Medulla oblongata (tissue), 1 donor: ENCODE results near the gene SLC9A8.
"Not testable (repeated sequence)": the region's sequence is repeated elsewhere in the genome, so short reads cannot be mapped to it uniquely, and the experiment has no call there.

Source experiments
- DNase-seq: peaks from one replicate; pipeline ENCODE4 v3.0.0-alpha.2; 2015; ENCODE audit errors: extremely low spot score

The SLC9A8 gene

GRCh38 chr20:49786668-49787370, 25.8 kb upstream of the SLC9A8 start:
- DNase-seq = no peak

DNA sequence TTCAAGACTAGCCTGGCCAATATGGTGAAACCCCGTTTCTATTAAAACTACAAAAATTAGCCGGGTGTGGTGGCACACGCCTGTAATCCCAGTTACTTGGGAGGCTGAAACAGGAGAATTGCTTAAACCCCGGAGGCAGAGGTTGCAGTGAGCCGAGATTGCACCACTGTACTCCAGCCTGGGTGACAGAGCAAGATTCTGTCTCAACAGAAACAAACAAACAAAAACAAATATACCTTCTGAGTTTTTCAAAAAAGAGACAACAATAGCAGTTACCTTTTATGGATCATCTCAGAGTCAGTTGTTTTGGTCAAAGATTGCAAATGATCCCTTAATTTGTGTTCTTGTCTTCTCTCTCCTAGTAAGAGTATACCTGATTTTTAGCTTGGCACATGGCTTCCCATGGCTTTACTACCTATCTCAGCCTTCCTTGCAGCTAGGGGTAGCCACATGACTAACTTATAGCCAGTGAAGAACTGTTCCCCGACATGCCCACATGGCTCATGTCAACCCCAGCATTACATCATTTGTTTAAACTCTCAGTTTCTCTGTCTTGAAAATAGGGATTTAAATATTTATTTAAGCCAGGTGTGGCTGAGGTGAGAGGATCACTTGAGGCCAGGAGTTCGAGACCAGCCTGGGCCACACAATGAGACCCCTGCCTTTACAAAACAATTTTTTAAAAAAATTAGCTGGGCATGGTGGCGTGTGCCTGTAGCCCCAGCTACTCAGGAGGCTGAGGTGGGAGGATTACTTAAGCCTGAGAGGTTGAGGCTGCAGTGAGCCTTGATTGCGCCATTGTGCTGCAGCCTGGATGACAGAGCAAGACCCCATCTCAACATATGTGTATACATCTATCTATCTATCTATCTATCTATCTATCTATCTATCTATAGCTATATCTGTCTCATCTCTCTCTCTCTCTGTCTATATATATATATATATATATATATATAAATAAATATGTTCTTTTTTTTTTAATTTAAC, 25.0 kb upstream of the SLC9A8 start:
- DNase-seq = no peak

- no peak for DNase-seq
Observed at GRCh38 chr20:49790077-49790798, 22.4 kb upstream of the SLC9A8 start.

DNA sequence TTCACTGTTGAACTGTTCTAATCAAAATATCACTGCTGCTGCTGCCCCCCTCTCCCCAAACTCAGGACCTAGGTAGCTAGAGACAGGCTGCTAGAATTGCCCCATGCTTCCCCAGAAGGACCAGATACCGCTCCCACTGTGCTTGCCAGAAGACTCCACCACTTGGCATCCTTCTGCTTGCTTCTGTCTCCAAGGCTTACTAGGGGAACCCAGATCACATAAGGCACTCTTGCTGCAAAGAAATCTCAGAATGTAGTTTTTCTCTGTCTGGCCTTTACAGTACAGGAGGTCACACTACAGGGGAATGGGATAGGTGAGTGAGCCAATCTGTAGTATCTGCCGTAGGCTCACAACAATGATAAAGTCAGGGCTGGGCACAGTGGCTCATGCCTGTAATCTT, 21.5 kb upstream of the SLC9A8 start:
- DNase-seq = no peak

- no peak for DNase-seq
Observed at GRCh38 chr20:49792006-49792405, 20.6 kb upstream of the SLC9A8 start.

- no peak for DNase-seq
Observed at GRCh38 chr20:49792611-49793010, 20.0 kb upstream of the SLC9A8 start.

GRCh38 chr20:49794336-49795134, 18.1 kb upstream of the SLC9A8 start:
- DNase-seq = no peak

- no peak for DNase-seq
Observed at GRCh38 chr20:49795135-49795424, 17.5 kb upstream of the SLC9A8 start.

GRCh38 chr20:49796600-49797343, 15.9 kb upstream of the SLC9A8 start:
- DNase-seq = no peak

GRCh38 chr20:49797344-49797615, 15.3 kb upstream of the SLC9A8 start:
- DNase-seq = no peak

DNA sequence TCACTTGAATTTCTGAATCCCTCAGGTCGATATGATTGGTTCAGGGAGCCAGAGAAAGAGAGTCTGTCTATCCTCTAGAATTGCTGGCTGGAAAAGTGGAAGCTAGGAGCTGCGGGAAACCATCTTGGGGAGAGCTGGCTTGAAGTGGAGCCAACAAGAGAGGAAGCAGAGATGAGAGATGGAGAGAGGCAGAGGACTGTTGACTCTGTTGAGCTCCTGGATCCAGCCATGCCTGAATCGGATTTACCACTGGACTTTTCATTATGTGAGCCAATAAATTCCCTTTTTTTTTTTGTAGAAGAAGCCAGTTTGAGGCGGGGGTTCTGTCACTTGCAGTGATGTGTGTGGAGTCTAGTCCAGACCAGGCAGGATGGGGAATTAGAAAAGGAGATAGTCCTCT, 13.9 kb upstream of the SLC9A8 start:
- no peak for DNase-seq

GRCh38 chr20:49799698-49800097, 12.9 kb upstream of the SLC9A8 start:
- DNase-seq = no peak

DNA sequence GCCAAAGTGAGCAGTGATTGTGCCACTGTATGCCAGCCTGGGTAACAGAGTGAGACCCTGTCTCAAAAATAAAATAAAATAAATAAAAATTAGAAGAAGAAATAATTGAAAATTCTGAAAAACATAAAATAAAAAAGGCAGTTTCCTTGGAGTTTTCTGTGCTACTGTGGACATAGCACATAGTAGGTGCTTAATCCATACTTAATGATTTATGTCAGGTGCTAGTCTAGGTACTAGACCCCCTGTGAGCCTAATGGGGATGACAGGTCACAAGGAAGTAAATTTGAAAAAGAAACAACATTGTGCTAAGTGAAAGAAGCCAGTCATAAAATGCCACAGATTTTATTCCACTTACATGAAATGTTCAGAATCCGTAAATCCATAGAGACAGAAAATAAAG, 9.2 kb upstream of the SLC9A8 start:
- no peak for DNase-seq

- no peak for DNase-seq
Observed at GRCh38 chr20:49804364-49804763, 8.3 kb upstream of the SLC9A8 start.

GRCh38 chr20:49805224-49805876, 7.3 kb upstream of the SLC9A8 start:
- DNase-seq = not testable (repeated sequence)

DNA sequence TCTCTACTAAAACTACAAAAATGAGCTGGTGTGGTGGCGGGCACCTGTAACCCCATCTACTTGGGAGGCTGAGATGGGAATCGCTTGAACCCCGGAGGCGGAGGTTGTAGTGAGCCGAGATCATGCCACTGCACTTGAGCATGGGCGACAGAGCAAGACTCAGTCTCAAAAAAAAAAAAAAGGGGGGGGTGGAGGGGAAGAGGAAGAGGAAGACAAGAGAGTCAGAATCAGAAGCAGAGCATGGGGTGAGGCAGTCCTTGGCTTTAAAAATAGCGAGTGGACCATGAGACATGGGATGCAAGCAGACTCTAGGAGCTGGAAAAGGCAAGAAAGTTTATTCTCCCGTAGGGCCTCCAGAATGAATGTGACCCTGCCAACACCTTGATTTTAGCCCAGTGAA, 3.9 kb upstream of the SLC9A8 start:
- no peak for DNase-seq

DNA sequence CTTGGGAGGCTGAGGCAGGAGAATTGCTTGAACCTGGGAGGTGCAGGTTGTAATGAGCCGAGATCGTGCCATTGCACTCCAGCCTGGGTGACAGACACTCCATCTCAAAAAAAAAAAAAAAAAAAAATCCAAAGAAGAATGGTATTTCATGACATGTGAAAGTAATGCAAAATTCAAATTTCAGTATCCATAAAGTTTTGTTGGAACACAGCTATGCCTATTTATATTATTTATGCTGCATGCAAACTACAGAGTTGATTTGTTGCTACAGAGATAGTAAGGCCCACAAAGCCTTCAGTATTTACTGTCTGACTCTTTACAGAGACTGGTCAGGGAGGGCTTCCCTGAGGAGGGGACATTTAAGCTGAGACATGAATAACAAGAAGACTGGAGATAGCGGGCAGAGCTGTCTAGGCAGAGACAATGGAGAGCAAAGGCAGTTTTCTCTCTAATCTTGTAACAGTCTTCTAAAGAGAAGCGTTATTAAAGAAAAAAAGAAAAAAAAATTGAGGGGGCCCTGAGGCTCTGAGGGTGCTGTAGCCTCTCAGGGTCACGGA, 2.7 kb upstream of the SLC9A8 start:
- DNase-seq = no peak

- DNase-seq = no peak
Observed at GRCh38 chr20:49810491-49811190, 2.0 kb upstream of the SLC9A8 start.

DNA sequence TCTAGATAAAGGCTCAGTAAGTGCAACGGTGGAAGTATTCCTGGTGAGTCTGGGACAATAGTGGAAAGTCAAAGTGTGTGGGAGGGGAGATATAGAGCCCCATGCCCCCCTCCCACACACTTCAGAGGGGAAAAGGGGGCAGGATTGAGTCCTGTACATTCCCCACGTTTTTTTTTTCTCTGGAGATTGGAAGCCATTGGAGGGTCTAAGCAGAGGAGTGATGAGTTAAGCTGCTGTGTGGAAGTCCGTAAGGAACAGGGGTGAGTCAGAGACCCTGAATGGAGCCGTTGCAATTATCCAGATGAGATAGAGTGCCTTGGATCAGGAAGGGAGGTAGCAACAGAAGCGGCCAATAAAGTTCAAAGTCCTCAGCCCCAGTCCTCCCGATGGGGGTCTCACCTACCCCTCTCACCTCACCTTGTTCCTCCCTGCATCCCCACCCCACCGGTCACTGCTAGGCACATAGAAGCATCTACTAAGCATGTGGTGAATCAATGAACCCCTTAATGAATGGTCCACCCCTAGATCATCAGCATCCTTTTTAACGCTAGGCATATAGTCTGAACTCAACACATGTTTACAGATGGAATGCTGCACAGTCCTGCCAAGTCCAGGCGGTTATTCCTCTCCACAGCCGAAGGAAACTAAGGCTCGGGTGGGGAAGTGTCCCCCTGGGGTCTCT, 662 bp upstream of the SLC9A8 start:
- no peak for DNase-seq
